Cardiac muscle cell (in vitro differentiated cells and primary cell): ENCODE measurements around the gene SLC39A11. TPM values are rescaled to one million over a fixed set of nuclear protein-coding genes. Genes with fewer than 3 reads are reported as not detected.
"Not testable (repeated sequence)": the region's sequence is repeated elsewhere in the genome, so short reads cannot be mapped to it uniquely, and the experiment has no call there.

Source experiments
- DNase-seq, 2 donors: peaks; one replicate each; pipeline versions ENCODE4 v3.0.0 to v3.0.0-alpha.2; 2010 to 2017; ENCODE audit warnings: low read depth in 1 of 2, low spot score in 1 of 2
- H3K27ac ChIP-seq: fragments of 200-600 bp; sonication (generic); 2 replicates; pipeline ENCODE4 v1.5.1; 2016
- H3K27me3 ChIP-seq: fragments of 200-600 bp; sonication (generic); 2 replicates; pipeline ENCODE4 v1.6.0; 2016; ENCODE audit warnings: control low read depth
- H3K36me3 ChIP-seq: fragments of 200-600 bp; sonication (generic); 2 replicates; pipeline ENCODE4 v1.5.1; 2016; ENCODE audit warnings: control low read depth
- H3K4me1 ChIP-seq: fragments of 200-600 bp; sonication (generic); 2 replicates; pipeline ENCODE4 v1.8.1; 2017; ENCODE audit warnings: low read depth, mild to moderate bottlenecking, mixed run types
- H3K4me3 ChIP-seq: fragments of 200-600 bp; sonication (generic); 2 replicates; pipeline ENCODE4 v1.5.1; 2016; ENCODE audit warnings: mild to moderate bottlenecking
- H3K9me3 ChIP-seq: fragments of 200-600 bp; sonication (generic); 2 replicates; pipeline ENCODE4 v1.5.1; 2017; ENCODE audit warnings: low read depth, mild to moderate bottlenecking, control low read depth
- polyA plus RNA-seq: library from polyadenylated mRNA; unstranded; fragments of >200 nt; fragmentation: Nextera tagmentation; extraction: Ambion mirVana; gene quantifications from 2 replicates; pipeline ENCODE4 v1.2.1, GENCODE V29; 2016
- total RNA-seq: library from RNA; depleted of rRNA; stranded (reverse); fragments of >200 nt; gene quantifications from 2 replicates; pipeline ENCODE4 v1.2.3, GENCODE V29; 2016
- TF ChIP-seq, protein P1 (sequence below): IDR thresholded peaks from 2 replicates; pipeline ENCODE4 v1.5.1; 2012; ENCODE audit warnings: low read depth, mild to moderate bottlenecking, low read length

Gene SLC39A11
- total and polyA plus RNA-seq, 2 experiments from 2014 or later: 5.9 to 11.7 TPM

DNA sequence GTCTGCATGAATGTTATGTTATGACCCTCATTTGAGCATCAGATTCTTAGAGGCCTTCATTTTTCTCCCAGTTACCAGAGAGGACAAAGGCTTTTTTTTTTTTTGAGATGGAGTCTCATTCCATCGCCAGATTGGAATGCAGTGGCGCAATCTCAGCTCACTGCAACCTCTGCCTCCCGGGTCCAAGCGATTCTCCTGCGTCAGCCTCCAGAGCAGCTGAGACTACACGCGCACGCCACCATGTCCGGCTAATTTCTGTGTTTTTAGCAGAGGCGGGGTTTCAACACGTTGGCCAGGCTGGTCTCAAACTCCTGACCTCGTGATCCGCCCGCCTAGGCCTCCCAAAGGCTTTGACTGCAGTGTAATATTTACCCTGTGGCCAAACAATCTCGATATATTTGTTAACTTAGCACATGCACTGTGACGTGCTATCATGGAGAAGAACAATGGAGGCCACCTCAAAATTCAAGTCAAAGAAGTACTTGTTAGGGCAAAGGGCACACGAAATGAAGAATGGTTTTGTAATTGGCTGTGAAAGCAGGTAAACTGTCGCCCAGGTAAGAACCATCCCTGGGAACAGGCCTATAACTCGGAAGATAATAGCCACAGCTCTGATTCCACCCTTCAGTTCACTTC lies 303.4 kb downstream of the SLC39A11 start:
- H3K4me3 ChIP-seq: no peak overlapping the region
- TF ChIP-seq, protein P1, sequence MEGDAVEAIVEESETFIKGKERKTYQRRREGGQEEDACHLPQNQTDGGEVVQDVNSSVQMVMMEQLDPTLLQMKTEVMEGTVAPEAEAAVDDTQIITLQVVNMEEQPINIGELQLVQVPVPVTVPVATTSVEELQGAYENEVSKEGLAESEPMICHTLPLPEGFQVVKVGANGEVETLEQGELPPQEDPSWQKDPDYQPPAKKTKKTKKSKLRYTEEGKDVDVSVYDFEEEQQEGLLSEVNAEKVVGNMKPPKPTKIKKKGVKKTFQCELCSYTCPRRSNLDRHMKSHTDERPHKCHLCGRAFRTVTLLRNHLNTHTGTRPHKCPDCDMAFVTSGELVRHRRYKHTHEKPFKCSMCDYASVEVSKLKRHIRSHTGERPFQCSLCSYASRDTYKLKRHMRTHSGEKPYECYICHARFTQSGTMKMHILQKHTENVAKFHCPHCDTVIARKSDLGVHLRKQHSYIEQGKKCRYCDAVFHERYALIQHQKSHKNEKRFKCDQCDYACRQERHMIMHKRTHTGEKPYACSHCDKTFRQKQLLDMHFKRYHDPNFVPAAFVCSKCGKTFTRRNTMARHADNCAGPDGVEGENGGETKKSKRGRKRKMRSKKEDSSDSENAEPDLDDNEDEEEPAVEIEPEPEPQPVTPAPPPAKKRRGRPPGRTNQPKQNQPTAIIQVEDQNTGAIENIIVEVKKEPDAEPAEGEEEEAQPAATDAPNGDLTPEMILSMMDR: no peak
- no peaks in the 10 kb centered on the region for H3K36me3 ChIP-seq
- DNase-seq: peak in 1 of 2 donors; percentile 70
- H3K27me3 ChIP-seq: no peaks in the 10 kb centered on the region
- H3K4me1 ChIP-seq: no peaks in the 10 kb centered on the region
- no peak overlapping the region for H3K27ac ChIP-seq
- H3K9me3 ChIP-seq: no peaks in the 10 kb centered on the region

DNA sequence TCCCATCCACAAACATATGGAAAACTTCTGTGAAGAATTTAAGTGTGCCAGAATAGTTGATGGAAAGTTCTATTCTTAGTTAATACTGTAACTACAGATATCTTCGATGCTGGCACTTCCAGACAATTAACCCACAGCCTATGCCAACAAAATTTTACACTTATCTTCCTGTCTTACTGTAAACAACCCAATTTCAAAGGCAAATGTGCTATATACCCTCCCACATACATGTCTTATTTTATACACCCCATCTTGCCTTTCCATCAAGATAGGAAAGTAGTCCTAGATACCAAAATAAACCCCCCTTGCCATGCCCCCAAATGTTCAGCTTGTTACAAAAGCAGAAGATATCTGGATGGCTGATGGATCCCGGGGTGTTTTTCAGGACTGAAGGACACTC lies 306.3 kb downstream of the SLC39A11 start:
- Histone ChIP-seq H3K9me3 (no peaks in the 10 kb centered on the region), H3K27me3 (no peaks in the 10 kb centered on the region), H3K27ac (no peak overlapping the region), H3K4me3 (no peak overlapping the region), H3K4me1 (no peaks in the 10 kb centered on the region), H3K36me3 (no peaks in the 10 kb centered on the region)
- DNase-seq: no peak
- TF ChIP-seq, protein P1: no peak

DNA sequence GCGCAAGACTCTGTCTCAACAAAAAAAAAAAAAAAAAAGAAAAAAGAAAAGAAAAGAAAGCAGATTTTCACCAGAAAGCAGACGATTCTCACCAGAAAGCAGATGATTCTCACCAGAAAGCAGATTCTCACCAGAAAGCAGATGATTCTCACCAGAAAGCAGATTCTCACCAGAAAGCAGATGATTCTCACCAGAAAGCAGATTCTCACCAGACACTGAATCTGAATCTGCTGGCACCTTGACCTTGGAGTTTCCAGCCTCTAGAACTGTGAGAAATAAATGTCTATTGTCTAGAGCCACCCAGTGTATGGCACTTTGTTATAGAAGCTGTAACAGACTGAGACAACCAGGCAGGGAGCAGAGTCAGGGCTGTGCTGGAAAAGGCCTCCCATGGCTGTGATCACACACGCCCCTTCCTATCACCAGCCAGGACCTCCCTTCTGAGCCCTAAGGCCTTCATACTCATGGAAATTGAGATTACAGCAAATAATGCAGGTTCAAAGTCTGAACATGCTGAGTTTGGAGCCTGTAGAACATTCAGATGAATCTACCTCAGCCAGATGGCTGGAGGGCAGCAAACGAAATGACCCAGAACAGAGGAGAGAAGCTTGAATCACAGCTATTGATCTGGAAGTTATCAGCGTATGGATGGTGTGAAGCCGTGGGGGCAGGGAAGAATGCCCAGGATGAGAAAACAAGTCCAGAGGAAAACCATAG lies 309.3 kb downstream of the SLC39A11 start:
- H3K36me3 ChIP-seq: no peaks in the 10 kb centered on the region
- H3K27me3 ChIP-seq: no peaks in the 10 kb centered on the region
- no peaks in the 10 kb centered on the region for H3K4me1 ChIP-seq
- no peaks in the 10 kb centered on the region for H3K9me3 ChIP-seq
- no peak overlapping the region for H3K27ac ChIP-seq
- TF ChIP-seq, protein P1: no peak
- DNase-seq: no peak
- H3K4me3 ChIP-seq: no peak overlapping the region

DNA sequence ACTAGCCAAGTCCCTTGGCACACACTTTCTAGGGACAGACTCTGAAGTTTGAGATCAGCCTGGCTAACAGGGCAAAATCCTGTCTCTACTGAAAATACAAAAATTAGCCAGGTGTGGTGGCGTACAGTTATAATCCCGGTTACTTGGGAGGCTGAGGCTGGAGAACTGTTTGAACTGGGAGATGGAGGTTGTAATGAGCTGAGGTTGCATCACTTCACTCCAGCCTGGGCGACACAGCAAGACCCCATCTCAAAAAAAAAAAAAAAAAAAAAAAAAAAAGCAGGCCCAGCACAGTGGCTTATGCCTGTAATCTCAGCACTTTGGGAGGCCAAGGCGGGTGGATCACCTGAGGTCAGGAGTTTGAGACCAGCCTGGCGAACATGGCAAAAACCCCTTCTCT lies 310.1 kb downstream of the SLC39A11 start:
- H3K4me3 ChIP-seq, H3K36me3 ChIP-seq, H3K9me3 ChIP-seq, H3K27me3 ChIP-seq, DNase-seq, H3K4me1 ChIP-seq, H3K27ac ChIP-seq: not testable (repeated sequence)

DNA sequence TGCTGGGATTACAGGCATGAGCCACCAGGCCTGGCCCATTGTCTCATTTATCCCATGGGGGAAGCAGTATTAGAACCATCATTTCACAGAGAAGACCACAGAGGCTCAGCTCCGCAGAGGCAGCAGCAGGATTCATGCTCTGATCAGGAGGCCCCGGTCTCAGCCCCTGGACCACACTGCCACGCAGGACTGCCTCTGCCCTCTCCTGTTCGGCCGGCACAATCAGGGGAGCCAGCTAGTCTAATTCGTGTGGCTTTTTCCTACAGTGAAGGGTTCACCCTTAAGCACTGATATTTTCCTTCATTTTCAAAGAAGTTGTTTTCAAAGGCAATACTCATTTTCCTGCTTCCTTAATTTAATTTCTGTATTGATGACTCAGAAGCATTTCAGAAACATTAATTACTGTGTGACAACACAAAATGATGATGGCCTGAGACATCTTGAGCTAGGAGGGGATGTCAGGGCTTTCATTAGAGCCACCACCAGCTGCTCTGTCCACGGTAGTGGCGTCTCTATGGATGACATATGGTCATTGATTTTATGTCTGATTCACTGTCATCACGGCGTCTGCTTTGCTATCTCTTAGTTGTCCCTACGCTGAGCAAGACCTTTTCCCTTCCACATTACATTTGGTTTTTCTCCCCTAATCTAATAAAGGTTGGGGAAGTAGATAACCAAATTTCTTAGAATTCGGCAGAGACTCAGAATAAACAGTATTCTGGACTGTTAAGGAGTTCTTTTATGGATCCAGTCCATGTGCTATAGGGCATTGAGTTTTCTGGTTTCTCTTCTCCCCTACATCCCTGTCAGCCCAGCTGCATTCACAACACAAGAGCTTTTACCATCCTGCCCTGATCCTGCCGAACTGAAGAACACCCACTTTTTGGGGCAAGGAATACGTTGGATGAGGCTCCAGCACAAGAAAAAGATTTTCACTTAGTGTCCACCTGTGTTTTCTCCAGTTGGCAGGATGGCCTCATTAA lies 314.0 kb downstream of the SLC39A11 start:
- TF ChIP-seq, protein P1: no peak
- no peak overlapping the region for H3K27ac ChIP-seq
- H3K9me3 ChIP-seq: no peaks in the 10 kb centered on the region
- H3K4me1 ChIP-seq: no peaks in the 10 kb centered on the region
- no peaks in the 10 kb centered on the region for H3K27me3 ChIP-seq
- no peak for DNase-seq
- no peak overlapping the region for H3K4me3 ChIP-seq
- no peaks in the 10 kb centered on the region for H3K36me3 ChIP-seq
